ENCODE data around the gene FAM25C.
"Not testable (repeated sequence)": the region's sequence is repeated elsewhere in the genome, so short reads cannot be mapped to it uniquely, and the experiment has no call there.

The FAM25C gene

DNA sequence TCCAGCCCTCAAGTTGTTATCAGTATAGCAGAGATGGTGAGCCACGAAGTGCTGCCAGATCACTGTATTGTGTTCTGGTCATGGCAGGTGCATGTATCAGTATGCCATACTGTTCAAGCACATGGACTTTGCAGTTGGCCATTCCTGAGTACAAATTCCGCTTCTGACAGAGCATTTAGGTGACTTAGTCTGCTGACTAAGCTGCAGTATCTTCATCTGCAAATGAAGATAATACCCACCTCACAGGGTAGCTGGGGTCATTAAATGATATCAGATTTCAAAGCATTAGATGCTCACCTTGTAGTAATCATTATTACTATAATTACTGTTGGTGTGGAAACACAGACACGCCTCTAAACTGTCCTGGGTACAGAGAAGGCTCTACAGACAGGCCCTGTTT lies 24.2 kb downstream of the FAM25C start:
- not testable (repeated sequence) for H3K4me1 ChIP-seq (ENCODE audit: control insufficient read depth, insufficient read depth, low read length); H3K9me3 ChIP-seq (replicated peaks; ENCODE audit: low read length); H3K4me2 ChIP-seq (ENCODE audit: low read length); H3K36me3 ChIP-seq (ENCODE audit: insufficient read depth, low read length); H3K27me3 ChIP-seq (ENCODE audit: control insufficient read depth, insufficient read depth, low read length); H3K9ac ChIP-seq (ENCODE audit: low read depth, low read length); H3K4me3 ChIP-seq (ENCODE audit: low read length)

DNA sequence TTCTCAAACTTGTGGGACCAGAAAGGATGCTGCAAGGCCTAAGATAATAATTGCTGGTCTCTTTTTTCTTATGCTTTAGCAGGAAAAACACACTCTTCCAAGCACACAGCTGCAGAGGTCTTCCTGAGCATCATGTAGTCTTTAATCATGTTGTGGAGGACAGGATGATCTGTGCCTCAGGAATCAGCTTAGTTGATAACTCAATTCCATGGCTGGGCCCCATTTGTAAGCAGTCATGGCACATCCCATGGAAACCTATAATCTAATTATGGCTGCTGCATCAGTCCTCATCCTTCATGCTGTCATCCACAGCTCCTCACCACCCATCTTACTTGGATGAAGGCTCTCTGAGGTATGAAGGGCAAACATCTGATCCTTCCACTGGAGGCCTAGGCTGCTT lies 26.5 kb downstream of the FAM25C start:
- H3K4me1 ChIP-seq (ENCODE audit: control insufficient read depth, insufficient read depth, low read length): not testable (repeated sequence)

DNA sequence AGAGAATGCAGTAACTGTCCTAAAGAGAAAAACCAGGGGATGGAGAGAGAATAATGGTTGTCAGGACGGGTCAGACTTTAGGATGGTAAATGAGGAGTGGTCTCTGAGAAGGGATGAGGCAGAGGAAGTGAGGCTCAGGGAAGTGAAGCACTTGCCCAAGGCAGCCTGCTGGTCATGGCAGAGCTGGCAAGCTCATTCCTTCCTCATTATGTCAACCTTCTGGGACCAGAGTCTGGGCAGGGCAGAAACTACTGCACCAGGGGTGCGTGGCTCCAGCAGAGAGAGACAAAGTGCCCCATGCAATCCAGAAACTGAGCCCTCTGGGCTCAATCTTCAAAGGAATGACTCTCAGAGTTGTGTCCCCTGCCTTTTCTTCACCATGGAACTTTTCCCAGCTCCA lies 27.5 kb downstream of the FAM25C start:
- not testable (repeated sequence) for H3K9me3 ChIP-seq (replicated peaks; ENCODE audit: low read length); H3K4me2 ChIP-seq (ENCODE audit: low read length); H3K36me3 ChIP-seq (ENCODE audit: insufficient read depth, low read length); H3K27me3 ChIP-seq (ENCODE audit: control insufficient read depth, insufficient read depth, low read length); H3K4me3 ChIP-seq (ENCODE audit: low read length); H3K9ac ChIP-seq (ENCODE audit: low read depth, low read length); H3K4me1 ChIP-seq (ENCODE audit: control insufficient read depth, insufficient read depth, low read length)

More for the DNA sequence above, 26.5 kb downstream of the FAM25C start:
- H3K36me3 ChIP-seq (ENCODE audit: insufficient read depth, low read length); H3K9ac ChIP-seq (ENCODE audit: low read depth, low read length); H3K4me3 ChIP-seq (ENCODE audit: low read length); H3K4me2 ChIP-seq (ENCODE audit: low read length); H3K27me3 ChIP-seq (ENCODE audit: control insufficient read depth, insufficient read depth, low read length); H3K9me3 ChIP-seq (replicated peaks; ENCODE audit: low read length): not testable (repeated sequence)

DNA sequence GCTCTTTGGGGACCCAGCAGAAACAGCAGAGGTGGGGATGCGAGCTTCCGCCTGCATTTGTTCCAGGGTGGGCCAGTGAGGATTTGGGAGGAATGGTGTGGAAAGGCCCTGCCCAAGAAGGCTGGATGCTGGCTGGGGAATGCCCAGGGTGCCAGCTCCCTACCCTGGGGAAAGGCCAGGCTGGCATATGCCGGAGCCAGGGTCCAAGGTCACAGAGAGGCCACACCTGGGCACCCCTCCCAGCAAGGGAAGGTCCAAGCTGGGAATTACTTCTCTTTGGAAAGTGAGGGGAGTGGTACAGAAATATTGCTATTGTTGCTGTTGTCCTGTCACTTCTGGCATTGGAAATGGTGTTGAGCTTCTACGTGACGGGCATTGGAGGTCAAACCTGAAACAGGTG lies 28.0 kb downstream of the FAM25C start:
- H3K4me2 ChIP-seq (ENCODE audit: low read length); H3K9me3 ChIP-seq (replicated peaks; ENCODE audit: low read length); H3K4me1 ChIP-seq (ENCODE audit: control insufficient read depth, insufficient read depth, low read length); H3K4me3 ChIP-seq (ENCODE audit: low read length); H3K9ac ChIP-seq (ENCODE audit: low read depth, low read length); H3K27me3 ChIP-seq (ENCODE audit: control insufficient read depth, insufficient read depth, low read length); H3K36me3 ChIP-seq (ENCODE audit: insufficient read depth, low read length): not testable (repeated sequence)

DNA sequence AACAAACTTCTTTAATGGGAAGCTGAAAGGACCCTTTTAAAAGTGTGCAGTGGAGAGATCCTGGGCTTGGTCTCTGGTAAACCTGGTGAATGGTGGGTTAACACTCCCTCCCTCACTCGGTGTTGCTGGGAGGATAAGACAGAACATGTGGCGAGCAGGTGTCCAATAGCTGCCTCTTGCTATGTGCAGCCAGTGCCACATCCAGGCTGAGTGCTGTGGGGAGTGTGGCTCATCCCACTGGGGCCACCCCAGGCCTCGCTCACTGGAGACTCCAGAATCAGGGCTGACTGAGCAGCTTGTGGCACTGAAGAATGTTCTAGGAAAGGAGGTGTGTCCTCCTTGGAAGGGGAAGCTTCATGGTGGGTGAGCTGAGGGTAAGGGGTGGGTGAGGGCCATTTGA lies 29.5 kb downstream of the FAM25C start:
- H3K9ac ChIP-seq (ENCODE audit: low read depth, low read length); H3K27me3 ChIP-seq (ENCODE audit: control insufficient read depth, insufficient read depth, low read length); H3K4me1 ChIP-seq (ENCODE audit: control insufficient read depth, insufficient read depth, low read length); H3K4me3 ChIP-seq (ENCODE audit: low read length); H3K9me3 ChIP-seq (replicated peaks; ENCODE audit: low read length); H3K36me3 ChIP-seq (ENCODE audit: insufficient read depth, low read length); H3K4me2 ChIP-seq (ENCODE audit: low read length): not testable (repeated sequence)

DNA sequence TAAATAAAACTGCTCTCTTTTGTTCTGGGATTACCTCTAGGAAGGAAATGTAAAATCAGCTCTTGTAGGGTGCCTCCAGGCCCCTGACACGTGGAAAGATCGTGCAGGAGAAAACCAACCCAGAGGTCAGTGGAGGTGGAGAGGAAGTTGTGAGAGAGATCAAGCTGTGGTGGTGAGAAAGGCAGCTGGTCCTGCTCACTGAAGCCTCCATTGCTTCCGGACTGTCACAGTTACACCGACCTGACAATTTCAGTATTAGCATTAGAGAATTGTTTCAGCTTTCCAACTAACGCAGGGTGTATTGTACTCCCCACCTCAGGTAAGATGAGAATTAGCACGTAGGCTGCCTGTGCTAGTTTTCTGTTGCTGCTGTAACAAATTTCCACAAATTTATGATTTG lies 30.6 kb downstream of the FAM25C start:
- H3K4me2 ChIP-seq (ENCODE audit: low read length); H3K4me3 ChIP-seq (ENCODE audit: low read length); H3K4me1 ChIP-seq (ENCODE audit: control insufficient read depth, insufficient read depth, low read length); H3K36me3 ChIP-seq (ENCODE audit: insufficient read depth, low read length); H3K9me3 ChIP-seq (replicated peaks; ENCODE audit: low read length); H3K9ac ChIP-seq (ENCODE audit: low read depth, low read length); H3K27me3 ChIP-seq (ENCODE audit: control insufficient read depth, insufficient read depth, low read length): not testable (repeated sequence)

DNA sequence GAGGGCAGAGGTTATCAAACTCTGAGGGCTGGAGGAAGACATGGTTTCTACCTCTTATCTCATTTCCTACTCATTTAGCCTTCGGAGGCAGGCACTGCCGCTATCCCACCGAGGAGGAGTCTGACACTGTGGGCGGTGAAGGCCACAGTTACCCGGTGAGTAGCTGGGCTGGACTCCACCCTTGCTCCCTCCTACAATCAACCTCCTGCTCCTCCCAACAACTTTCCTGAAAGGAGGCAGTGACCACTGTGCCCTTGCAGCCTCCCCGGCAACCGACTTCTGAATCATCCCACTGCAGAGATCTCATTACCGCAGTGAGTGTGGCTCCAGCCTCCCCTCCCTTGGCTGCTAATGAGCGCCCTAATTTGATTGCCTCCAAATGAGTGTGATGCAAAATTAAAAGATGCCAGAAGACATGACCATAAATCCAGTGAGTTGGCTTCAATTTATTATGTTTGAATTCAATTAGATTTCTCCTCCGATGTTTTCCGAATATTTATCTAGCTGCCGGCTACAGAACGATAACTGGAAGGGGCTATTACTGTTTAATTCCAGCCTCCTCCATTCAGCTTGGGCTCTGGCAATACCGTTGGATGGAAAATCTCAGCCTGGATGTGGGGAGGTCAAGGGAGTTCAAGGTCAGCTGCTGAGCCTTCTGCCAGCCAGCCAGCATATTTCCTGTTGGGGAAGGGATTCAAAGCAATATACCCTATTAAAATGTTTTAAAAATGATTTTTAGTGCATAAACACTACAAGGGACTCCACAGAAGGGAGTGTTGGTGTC lies 35.1 kb downstream of the FAM25C start:
- not testable (repeated sequence) for H3K4me1 ChIP-seq (ENCODE audit: control insufficient read depth, insufficient read depth, low read length); H3K9ac ChIP-seq (ENCODE audit: low read depth, low read length); H3K36me3 ChIP-seq (ENCODE audit: insufficient read depth, low read length); H3K9me3 ChIP-seq (replicated peaks; ENCODE audit: low read length); H3K27me3 ChIP-seq (ENCODE audit: control insufficient read depth, insufficient read depth, low read length); H3K4me2 ChIP-seq (ENCODE audit: low read length); H3K4me3 ChIP-seq (ENCODE audit: low read length)

DNA sequence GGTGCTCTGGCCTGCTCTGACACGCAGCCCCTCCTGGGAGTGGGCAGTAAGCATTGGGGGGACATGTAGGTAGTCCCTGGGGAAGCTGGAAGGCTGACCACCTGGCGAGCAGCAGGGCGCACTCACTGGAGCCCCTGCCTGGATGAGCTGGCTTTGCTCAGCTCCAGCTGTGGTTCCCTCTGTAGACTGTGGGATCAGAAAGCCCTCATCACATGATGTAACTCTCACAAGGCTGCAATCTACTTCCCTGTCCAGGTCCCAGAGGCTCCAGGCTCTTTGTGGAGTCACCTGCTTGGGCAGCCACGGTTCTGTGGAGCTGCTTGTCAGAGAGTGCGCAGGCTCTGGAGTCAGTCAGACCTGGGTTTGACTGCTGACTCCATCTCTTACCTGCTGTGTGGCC lies 36.8 kb downstream of the FAM25C start:
- H3K27me3 ChIP-seq (ENCODE audit: control insufficient read depth, insufficient read depth, low read length); H3K9me3 ChIP-seq (replicated peaks; ENCODE audit: low read length): not testable (repeated sequence)

DNA sequence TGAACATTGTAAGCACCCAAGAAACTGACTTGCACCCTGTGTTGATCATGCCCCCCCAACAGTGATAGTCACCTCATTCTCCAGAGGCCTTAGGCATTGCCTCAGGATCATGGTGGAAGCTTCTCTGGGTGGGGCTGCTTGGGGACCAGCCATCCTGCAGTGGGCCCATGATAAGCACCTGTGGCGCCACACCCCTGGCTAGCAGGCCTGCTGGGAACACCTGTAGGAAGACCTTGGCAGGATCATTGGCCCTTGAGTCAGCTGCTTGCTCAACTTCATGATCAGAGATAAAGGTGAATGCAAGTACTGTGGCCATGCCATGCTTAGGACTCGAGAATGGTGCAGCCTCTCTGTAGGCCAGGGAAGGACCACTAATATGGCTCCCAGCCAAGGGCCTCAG lies 38.9 kb downstream of the FAM25C start:
- not testable (repeated sequence) for H3K4me1 ChIP-seq (ENCODE audit: control insufficient read depth, insufficient read depth, low read length); H3K36me3 ChIP-seq (ENCODE audit: insufficient read depth, low read length); H3K9me3 ChIP-seq (replicated peaks; ENCODE audit: low read length); H3K4me3 ChIP-seq (ENCODE audit: low read length); H3K4me2 ChIP-seq (ENCODE audit: low read length); H3K9ac ChIP-seq (ENCODE audit: low read depth, low read length); H3K27me3 ChIP-seq (ENCODE audit: control insufficient read depth, insufficient read depth, low read length)

More for the DNA sequence above, 36.8 kb downstream of the FAM25C start:
- H3K9ac ChIP-seq (ENCODE audit: low read depth, low read length); H3K4me3 ChIP-seq (ENCODE audit: low read length); H3K36me3 ChIP-seq (ENCODE audit: insufficient read depth, low read length); H3K4me1 ChIP-seq (ENCODE audit: control insufficient read depth, insufficient read depth, low read length); H3K4me2 ChIP-seq (ENCODE audit: low read length): not testable (repeated sequence)

DNA sequence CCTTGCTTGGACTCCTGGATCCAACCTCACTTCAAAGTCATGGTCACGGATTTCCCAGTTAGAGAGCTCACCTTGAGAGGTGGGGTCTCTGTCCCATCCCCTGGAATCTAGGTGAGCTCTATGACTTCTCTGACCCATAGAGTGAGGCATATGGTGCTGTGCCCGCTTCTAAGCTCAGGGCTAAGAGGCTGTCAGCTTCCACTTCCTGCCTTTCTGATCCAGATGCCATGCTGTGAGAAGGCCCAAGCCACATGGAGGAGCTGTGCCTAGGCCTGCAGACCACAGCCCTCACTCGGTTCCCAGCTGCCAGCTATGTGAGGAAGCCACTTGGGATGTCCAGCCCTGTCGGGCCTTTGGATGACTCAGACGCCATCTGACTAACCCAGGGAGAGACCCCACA lies 39.9 kb downstream of the FAM25C start:
- not testable (repeated sequence) for H3K9me3 ChIP-seq (replicated peaks; ENCODE audit: low read length); H3K4me3 ChIP-seq (ENCODE audit: low read length); H3K9ac ChIP-seq (ENCODE audit: low read depth, low read length); H3K27me3 ChIP-seq (ENCODE audit: control insufficient read depth, insufficient read depth, low read length); H3K4me2 ChIP-seq (ENCODE audit: low read length); H3K4me1 ChIP-seq (ENCODE audit: control insufficient read depth, insufficient read depth, low read length); H3K36me3 ChIP-seq (ENCODE audit: insufficient read depth, low read length)

DNA sequence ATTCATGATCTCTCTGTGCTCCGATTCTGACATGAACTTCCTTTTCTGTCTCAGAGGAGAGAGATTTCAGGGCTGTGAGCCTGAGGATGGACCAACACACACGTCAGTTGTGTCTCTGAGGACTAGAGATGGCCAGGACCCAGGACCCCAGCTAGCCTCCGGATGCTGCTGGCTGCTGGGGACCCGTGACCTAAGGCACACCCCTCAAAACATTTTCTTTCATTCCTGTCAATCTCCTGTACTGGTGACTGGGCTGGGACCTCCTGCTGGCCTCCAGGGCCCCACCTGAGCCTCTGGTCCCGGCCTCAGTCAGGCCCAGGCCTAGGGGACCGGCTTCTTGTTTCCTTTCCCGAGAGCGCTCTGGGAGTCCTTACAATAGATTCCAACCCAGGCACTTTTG lies 42.4 kb downstream of the FAM25C start:
- H3K27me3 ChIP-seq (ENCODE audit: control insufficient read depth, insufficient read depth, low read length); H3K4me2 ChIP-seq (ENCODE audit: low read length); H3K36me3 ChIP-seq (ENCODE audit: insufficient read depth, low read length); H3K4me1 ChIP-seq (ENCODE audit: control insufficient read depth, insufficient read depth, low read length); H3K9me3 ChIP-seq (replicated peaks; ENCODE audit: low read length); H3K4me3 ChIP-seq (ENCODE audit: low read length); H3K9ac ChIP-seq (ENCODE audit: low read depth, low read length): not testable (repeated sequence)

DNA sequence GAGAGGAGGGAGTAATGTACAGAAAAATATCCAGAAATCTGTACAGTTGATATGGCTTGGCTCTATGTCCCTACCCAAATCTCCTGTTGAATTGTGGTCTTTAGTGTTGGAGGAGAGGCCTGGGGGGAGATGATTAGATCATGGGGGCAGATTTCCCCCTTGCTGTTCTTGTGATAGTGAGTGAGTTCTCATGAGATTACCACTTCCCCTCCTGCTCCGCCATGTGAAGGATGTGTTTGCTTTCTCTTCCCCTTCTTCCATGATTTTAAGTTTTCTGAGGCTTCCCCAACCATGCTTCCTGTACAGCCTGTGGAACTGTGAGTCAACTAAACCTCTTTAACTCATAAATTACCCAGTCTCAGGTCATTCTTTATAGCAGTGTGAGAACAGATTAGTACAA lies 52.2 kb downstream of the FAM25C start:
- H3K4me1 ChIP-seq (ENCODE audit: control insufficient read depth, insufficient read depth, low read length); H3K9me3 ChIP-seq (replicated peaks; ENCODE audit: low read length); H3K27me3 ChIP-seq (ENCODE audit: control insufficient read depth, insufficient read depth, low read length); H3K36me3 ChIP-seq (ENCODE audit: insufficient read depth, low read length); H3K9ac ChIP-seq (ENCODE audit: low read depth, low read length); H3K4me3 ChIP-seq (ENCODE audit: low read length); H3K4me2 ChIP-seq (ENCODE audit: low read length): not testable (repeated sequence)
